Stimulated activated naive CD4-positive, alpha-beta T cell (primary cell): Measurements from ENCODE around the gene STK10.
A peak's percentile ranks its signal among the peaks of the same experiment; 100 is the strongest.

ENCODE experiments used
- DNase-seq, 6 experiments: peaks; one replicate each; lab custom pipeline; 2025; lab: John Stamatoyannopoulos, UW

STK10 gene

DNA sequence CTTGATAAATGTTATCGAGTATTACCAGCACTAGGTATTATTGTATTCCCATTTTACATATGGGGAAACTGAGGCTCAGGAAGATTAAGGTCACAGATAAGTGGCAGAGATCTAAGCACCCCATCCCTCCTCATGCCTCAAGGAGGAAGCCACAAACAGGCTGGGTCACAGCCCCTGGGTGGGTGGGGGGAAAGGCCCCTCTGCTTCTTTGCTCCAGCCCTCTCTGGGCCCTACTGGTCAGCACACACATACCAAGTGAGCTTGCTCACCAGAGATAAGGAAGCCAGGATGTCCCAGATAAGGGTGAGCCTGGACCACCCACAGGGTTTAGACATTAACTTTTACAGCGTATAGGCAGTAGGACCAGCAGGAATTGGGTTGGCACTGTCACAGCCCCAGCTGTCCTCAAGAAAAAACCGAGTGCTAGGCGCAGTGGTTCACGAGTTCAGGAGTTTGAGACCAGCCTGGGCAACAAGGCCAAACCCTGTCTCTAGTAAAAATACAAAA, 45.3 kb downstream of the STK10 start:
- no peak for DNase-seq

DNA sequence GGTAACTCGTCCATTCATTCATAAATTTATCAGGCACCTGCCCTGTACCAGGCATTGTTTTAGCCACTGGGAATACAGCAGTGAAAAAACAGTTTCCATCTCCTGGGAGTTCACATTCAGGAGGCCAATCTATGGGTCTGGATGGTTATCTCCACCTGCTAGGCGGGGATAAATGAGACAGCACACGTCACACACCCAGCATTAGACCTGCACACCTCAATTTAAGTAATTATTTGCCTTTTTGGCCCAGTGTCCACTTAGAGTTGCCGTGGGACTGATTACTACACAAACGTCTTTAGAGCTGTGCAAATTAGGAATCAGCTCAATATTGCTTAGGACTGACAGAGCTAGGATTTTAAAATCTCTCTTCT, 46.1 kb downstream of the STK10 start:
- DNase-seq = no peak

DNA sequence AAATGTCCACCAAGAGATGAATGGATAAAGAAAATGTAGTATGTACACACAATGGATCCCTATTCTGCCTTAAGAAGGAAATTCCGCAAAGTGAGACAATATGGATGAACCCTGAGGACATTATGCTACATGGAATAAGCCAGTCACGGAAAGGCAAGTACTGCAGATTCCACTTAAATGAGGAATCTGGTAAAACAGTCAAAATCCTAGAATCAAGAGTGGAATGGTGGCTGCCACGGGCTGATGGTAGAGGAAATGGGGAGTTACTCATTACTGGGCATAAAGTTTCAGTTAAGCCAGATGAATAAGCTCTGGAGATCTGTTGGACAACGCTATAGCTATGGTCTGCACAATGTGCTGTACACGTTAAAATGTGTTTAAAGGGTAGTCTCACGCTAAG, 47.2 kb downstream of the STK10 start:
- no peak for DNase-seq

DNA sequence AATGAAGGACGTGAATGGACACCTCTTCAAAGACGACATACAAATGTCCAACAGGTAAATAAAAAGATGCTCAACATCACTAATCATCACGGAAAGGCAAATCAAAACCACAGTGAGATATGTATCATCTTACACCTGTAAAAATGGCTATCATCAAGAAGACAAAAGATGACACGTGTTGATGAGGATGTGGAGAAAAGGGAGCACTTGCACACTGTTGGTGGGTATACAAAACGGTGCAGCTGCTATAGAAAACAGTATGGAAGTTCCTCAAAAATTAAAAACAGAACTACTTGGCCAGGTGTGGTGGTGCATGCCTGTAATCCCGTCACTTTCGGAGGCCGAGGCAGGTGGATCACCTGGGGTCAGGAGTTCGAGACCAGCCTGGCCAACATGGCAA, 47.9 kb downstream of the STK10 start:
- DNase-seq = no peak

DNA sequence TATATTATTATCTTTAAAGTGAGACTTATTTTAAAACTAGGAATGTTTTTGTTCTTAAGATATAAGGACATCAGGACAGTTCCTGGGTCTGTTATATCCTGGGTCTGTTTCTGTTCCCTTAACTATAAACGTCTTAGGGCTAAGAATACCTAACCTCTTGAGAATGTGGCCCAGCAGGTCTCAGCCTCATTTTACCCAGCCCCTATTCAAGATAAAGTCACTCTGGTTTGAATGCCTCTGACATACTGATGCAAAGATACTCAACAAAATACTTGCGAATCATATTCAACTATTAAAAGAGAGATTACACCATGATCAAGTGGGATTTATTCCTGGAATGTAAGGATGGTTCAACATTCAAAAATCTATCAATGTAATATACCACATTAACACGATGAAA, 51.0 kb downstream of the STK10 start:
- DNase-seq = no peak

DNA sequence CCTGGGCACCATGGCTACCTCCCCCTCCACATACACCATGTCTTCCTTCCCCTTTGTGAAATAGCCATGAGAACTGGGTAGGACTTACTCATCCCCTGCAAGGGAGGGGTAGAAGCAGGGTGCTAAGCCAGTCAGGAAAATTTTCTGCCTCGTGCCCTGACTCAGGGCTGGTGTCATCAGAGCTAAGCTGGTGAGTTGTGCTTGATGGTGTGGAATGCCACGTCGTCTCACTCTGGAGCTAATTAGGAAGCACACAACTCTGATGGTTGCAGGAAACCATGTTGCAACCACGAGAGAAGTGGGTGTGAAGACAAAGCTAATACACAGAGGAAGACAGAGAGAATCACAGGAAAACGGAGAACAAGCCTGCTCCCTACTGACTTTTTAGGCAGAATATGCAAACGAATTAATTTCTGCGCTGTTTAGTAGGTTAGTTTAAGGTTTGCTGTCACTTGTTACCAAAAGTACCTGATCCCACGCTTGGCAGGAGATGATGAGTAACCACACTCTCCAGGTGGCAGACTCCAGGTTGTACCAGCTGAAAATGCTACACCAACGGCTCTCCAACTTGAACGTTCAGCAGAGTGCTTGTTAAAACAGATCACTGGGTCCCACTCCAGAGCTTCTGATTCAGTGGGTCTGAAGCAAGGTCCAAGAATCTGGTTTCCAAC, 54.5 kb downstream of the STK10 start:
- no peak for DNase-seq

DNA sequence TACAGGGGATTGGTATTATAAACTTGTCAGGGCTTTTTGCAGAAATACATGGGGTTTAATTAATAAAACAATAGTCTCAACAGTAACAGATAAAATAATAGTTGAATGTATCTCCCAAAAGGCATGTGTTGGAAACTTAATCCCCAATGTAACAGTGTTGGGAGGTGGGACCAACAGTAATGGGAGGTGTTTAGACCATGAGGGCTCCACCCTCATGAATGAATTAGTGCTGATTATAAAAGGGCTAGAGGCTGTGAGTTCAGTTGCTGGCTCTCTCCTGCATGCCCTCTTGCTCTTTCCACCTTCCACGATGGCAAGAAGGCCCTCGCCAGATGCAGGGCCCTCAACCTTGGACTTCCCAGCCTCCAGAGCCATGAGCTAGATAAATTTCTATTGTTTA, 56.3 kb downstream of the STK10 start:
- no peak for DNase-seq

DNA sequence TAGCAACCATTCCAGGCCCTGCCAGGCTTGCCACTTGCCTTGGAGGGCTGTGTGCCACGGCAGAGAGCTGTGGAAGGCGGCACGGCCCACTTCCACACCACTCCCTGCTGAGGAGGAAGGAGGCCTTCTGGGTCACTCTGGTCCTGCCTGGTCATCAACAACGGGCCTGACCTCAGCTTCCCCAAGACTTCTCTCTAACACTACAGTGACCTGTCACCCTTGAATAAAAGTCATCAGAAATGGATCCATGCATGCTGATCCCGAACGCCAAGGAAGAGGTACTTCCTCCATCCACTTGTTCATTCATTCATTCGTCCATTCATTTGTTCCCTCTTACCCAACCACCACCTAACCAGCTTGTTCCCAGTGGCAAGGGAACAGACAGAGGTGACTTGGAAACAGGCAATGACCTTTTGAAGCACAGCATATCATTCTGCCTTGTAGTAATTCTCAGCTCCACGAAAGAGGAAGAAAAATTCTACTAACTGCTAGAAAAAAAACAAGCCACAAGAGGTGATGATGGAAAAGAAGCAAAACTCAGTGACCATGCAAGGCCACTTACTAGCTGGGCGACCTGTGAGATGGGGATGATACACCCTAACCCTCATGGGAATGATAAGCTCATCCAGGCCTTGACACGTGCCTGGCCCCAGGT, 58.6 kb downstream of the STK10 start:
- no peak for DNase-seq

DNA sequence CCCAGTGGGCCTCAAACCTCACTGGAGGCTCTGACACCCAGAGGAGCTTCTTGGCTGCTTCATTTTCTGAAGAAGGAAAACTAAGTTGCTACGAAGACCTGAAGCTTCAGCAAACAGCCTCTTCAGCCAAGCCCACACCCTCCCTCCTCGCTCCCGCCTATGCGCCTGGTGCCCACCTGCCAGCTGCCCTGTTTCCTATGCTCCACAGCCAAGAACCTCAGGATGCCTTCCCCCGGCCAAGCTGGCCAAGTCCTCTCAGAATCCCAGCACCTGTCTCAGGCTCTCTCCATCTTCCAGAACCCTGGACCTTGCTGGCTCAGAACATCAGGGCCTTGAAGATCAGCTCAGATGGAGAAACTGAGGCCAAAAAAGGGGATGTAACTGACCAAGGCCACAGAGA, 60.4 kb downstream of the STK10 start:
- DNase-seq = no peak

DNA sequence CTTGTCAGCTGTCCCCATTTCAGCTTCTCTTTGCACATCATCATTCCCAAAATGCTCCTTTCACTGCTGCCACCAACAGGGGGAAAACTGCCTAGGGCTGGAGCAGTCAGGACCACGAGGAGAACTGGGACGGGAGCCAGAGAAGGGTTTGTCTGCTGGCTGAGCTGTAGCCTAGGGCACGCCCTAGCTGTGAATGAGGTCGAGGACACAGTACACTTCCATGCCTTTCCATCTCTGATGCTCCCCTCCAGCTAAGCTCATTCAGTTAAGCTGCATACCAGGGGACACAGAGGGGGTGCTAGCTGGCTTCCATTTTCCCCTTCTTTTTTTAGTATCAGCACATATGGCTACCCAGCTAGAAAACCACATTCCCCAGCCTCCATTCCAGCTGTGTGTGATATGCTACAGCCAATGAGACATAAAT, 64.7 kb downstream of the STK10 start:
- no peak for DNase-seq

DNA sequence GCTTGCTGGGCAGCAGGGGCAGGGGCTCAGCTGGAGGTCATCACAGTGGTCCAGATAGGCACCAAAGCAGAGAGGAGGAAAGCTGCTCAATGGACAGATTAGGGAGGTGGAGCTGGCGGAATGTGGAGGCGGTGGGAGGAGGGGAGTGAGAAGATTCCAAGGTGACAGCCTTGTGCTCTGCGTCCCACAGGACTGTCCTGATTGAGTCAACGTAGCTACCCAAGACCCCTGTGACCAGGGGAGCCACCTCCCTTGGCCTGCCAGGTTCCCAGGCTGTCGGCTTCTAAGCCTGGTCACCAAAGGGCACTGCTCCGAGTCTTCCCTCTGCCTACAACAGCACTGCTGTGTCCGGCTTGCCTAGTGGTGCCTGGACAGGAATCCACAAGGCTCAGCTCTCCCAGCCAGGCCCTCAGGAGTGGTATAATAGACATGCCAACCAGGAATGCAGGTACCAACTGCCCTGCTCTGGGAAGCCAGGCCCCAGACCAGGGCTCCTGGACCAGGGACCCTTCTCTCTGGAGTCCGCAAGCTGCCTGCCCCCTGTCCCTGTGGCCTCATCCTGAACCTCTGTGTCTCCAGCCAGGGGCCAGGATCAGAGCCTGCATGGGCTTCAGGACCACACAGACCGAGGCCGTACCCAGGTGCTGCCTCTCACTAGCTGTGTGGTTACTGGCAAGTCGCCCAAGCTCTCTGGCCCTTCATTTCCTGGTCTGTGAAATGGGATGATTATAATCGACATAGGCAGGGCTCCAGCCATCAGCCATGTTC, 67.9 kb downstream of the STK10 start:
- DNase-seq = no peak

DNA sequence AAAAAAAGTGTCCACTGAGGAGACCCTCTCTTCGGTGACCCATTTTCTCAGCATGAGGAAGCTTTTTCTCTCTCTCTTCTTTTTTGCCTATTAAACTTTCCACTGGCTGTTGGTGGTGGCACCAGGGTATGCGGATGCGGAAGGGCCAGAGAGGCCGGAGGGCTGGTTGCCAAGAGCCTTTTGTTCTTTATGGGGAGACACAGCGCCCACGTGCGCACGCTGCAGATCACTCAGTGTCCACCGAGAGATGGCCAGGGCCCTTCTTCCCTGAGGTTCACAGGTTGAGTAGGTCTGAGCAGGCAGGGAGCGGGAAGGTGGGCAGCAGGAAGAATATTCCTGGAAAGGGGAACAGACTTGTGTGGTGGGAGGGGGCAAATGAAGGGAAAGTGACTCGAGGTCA, 69.1 kb downstream of the STK10 start:
- no peak for DNase-seq

DNA sequence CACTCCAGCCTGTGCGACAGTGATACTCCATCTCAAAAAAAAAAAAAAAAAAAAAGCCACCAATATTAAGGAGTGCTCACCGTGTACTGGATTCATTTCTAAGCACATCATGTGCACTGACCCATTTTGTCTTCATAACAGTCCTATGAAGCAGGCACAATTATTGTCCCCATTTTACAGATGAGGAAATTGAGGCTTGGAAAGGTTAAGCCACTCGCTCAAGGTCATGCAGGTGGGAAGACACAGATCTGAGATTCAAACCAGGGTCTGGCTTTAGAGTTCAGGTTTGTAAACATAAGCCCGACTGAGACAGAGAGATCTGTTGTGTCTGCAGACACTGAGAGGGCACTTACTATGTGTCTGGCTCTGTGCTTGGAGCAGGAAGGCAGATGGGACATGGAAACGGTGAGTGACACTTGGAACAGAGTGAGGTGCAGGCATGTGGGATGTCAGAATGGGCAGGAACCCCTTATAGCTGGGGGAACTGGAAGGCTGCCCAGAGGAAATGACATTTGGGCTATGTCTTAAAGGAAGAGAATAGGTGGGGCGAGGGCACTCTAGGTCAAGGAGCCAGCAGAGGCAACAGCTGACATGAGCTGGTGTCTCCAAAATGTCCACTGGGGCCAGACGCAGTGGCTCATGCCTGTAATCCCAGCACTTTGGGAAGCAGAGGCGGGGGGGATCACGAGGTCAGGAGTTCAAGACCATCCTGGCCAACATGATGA, 69.9 kb downstream of the STK10 start:
- no peak for DNase-seq

DNA sequence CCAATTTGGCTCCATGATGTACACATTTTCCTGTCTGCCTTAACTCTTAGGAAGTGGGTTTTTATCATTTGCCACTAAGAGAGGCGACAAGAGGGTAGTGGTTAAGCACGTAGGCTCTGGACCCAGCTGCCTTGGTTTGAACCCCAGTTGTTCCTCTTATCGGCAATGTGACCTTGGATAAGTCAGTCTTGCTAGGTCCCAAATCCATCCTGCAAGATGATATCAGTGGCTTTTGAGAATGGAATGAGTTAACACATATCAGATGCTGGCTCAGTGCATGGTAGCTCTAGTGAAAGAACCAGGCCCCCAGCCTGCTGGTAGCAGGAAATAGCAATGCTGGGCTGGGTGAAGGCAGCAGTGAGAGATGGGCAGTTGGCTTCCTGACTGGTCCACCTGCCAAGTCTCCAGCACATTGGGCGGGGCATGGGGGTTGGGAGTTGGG, 72.5 kb downstream of the STK10 start:
- peak in 3 of 6 experiments; percentile 17 to 45 (median 38) for DNase-seq

DNA sequence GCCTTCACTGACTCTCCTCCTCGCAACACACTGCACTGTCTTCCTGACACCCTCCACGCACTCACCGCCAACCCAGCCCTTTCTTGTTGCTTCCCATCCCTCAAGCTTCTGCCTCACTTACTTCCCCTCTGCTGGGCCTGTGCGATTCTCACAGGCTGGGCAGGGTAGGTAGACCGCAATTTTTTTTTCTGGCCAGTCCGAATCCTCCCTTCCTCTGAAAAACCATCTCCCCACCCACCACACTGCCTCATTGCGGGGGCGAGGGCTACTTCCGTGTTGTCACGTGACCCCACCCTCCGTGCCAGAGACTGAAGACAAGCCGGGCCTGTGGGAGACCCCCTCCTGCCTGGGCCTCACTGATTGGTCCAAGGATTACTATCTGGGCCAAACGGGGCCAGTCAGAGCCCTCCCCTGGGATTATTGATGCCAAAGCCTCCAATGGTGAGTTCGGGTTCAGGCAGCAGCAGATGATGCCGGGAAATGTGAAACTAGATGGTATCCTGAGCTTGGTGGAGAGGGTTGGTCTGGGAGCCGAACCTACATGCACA, 73.1 kb downstream of the STK10 start:
- DNase-seq = peak; percentile 12 to 64 (median 44)

DNA sequence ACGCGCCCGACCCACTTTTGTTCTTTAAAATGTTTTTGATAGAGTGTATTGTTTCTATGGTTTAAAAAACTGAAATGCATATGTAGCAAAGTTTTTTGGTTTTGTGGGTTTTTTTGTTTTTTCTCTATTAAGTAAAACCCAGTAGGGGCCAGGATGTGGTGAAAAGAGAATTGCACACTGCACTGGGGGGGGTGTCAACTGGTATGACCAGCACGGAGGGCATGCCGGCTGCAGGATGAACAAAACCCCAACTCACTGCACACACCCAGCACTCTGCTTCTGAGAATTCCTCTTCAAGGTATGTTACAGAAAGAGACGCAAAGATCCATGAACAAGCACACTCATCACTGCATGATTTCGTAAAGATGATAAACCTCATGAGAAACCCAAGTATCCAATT, 75.0 kb downstream of the STK10 start:
- peak; percentile 23 to 85 (median 62) for DNase-seq

DNA sequence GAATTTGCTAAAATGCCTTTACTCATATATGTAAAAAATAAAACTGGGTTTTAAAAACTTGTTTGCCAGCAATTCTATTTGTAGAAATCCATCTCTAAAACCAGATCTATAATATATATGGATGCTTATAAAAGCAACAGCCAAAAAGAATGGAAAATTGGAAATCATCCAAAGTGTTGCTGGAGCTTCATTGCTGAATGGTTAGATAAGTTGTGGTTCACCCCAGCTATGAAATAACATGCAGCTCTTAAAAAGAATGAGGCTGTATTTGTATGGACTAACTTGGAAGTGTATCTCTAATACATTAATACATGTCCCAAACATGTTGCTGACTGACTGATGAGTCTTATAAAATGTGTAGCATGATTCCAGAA, 76.2 kb downstream of the STK10 start:
- no peak for DNase-seq

DNA sequence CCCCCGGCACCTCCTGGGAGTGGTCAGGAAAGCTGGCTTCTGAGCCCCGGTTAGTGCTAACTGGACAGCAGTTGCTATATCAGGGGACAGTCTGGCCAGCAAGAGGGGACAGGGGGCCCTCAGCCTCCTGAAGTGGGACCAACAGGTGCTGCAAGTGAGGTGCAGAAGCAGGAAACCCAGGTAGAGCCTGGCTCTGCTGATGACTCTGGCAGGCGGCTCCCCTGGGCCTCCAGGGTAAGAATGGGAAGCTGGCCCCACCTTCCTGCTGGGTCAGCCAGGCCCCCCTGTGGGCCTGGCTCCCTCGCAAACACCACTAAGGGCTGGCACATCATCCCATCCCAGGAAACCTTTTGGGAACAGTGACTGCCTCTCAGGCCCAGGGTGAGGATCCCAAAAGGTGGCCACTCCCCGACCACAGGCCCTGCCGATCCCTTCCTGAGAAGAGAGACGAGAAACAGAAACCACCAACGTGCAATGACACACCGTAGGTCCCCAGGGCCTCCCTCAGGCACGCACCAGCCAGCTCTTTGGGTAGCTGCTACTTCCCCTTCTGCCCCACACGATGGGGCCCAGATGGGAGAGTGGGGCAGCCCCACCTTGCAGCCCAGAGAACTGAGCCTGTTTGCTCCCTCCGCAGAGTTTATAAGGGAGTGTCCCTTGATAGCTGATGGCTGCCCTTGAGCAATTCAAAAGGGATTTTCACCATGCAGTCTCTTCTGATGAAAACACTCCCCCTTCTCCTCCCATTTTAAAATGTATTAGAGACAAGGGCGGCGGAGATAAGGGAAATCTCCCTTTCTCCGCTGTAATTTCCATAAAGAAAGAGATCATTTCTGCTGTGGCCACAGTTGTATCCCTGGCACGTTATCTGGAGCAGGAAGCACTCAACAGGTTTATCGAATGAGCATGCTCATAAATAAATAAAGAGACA, 76.8 kb downstream of the STK10 start:
- peak; percentile 21 to 42 (median 34) for DNase-seq

DNA sequence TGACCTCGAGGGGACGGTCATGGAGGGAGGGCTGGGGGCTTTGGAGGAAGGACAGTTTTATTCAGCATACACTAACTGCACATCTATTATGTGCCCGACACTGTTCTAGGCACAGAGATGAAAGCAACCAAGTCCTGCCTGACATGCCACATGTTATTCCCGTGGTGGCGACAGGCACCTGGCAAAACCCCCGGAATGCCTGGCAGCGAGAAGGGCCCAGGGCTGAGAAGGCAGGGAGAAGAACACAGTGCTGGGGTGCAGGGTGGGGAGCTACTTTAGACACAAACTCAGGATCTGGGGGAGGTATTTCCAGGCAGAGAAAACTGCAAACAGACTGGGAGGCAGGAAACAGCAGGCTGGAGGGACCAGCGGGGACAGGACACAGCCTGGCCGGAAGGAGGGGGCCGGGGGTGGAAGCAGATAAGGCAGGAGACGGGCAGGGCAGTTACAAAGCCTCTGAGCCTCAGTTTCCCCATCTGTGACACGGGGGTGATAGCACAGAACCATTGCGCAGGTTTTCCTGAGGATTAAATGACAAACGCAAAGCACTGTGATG, 77.7 kb downstream of the STK10 start:
- no peak for DNase-seq

DNA sequence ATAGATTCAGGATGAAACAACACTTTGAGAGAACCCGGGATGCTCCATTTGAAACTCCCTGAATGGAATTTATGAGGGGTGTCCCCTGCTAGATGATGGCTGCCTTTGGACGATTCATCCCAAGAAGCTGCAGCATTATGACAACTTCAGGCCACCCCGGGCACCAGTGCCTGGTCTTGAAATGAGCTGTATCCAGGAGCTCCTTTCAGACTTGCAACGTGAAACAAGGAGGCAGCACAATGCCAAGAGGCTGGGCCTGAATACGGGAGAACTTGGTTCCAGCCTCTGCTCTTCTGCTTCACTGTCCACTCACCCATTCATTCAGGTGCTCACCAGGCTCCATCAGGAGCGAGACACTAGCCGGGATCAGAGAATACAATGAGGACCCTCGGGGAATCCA, 78.3 kb downstream of the STK10 start:
- no peak for DNase-seq

DNA sequence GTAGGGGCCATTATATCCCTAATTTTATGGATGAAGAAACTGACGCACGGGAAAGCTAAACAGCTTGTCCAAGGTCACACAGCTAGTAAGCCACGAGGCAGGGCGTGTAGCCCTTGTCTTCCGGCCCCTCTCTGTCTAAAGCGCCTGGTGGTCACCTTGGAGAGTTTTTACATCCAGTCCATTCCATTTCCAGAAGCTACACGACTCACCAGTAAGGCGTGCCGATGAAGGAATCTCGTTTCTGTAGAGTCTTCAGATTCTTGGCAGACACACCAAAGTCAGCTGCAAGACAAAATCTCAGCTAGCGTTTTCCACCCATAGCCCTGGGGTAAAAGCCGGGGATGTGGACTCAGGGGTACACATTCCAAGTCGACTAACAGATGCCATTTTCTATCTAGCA, 80.5 kb downstream of the STK10 start:
- no peak for DNase-seq
